ENCODE data around the gene FERMT1.

FERMT1 gene

DNA sequence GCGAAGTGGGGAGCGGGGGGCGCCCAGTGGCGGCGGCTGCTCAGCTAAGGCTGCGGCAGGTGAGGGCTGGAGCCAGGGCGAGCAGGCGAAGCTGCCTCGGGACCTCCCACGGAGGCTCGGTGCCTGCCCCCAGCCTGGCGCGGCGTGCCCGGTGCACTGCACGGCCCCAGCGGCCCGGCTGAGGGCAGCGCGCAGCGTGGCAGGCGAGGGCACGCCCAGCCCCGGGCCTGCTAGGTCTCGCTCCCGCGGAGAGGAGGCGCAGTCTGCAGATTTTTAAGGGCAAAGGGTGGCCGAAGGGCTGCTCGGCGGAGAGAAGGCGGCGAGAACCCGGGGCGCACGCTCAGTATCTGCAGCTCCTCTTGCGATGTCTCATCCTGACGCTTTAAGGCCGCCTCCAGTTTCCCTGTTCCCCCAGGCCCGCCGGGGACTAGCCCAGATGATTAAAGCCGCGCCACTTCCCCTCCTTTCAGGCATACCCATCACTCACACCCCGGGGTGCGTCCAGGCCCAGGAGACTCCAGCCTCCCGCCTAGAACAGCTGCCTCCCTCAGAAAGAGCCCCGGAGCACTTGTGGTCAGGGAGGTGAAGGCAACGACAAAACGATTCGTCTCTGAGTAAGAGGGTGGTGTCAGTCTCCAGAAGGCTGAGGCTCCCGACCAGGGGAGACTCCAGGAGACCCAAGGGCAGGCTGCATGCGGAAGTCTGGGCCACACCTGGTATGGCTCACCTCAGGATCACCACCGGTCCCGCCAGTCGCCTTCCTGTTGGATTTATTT lies at the start of gene FERMT1:
FERMT1 (minus strand) TSS at position 158 of the 776 bp plus-strand sequence. CDS start 3,476 bp downstream, outside the sequence.
- peak in 24 of 51 donors; percentile 6 to 54 (median 24) for DNase-seq

DNA sequence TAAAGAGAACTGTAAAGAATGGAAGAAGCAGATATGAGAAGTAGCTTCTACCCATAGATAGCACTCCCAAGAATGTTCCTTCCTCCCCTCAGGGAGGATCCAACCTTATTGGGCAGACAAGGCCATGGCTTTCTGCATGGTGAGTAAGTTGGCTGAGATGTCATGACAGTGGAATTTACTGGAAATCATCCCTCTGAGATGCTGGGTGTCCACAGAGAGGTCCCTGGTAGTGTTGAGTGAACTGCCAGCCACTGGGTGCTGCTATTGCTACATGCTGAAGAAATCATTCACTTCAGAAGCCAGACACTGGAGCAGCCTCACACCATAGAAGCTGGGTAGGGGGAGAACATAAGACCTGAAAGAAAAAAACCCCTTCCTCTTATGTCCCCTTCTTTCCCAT lies 46.4 kb upstream of the FERMT1 start:
- DNase-seq = no peak

DNA sequence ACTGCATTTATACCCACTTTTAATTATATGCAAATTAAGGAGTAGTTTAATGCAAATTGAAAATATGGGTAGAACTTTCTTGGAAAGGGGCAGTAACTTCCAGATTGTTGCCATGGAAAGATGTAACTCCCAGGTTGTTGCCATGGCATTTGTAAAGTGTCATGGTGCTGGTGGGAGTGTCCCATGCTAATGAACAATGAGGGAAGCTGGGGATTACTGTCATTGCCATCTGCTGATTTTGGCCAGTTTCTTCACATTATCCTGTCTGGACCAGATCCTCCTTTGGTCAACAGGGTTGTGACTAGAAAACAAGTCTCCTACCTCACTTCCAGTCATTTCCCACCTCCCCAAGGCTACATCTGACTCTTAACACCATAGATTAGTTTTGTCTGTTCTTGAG lies 45.4 kb upstream of the FERMT1 start:
- no peak for DNase-seq

DNA sequence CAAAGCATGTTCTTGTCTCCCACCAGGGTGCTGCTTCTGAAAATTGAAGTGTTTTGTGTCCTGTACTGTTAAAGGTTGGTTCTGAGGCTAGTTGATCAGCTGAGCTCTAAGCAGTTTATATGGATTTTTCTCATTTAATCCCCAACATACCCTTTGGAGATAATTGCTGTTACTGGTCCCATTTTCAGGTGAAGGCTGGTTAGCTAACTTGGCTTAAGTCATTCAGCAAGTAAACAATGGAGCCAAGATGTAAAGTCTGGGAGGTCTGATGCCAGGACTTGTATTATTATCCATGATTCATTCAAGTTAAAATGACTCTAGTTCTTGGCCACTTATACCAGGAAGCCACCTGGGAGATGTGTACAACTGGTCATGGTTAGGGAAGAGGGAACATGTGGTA lies 42.5 kb upstream of the FERMT1 start:
- DNase-seq = no peak

- peak in 6 of 51 donors; percentile 4 to 24 (median 6) for DNase-seq
Observed at GRCh38 chr20:6164421-6165341, 41.9 kb upstream of the FERMT1 start.

- DNase-seq = no peak
Observed at GRCh38 chr20:6160736-6161135, 37.9 kb upstream of the FERMT1 start.

GRCh38 chr20:6157345-6157744 lies 34.5 kb upstream of the FERMT1 start:
- no peak for DNase-seq

GRCh38 chr20:6152777-6153176 lies 29.9 kb upstream of the FERMT1 start:
- no peak for DNase-seq

DNA sequence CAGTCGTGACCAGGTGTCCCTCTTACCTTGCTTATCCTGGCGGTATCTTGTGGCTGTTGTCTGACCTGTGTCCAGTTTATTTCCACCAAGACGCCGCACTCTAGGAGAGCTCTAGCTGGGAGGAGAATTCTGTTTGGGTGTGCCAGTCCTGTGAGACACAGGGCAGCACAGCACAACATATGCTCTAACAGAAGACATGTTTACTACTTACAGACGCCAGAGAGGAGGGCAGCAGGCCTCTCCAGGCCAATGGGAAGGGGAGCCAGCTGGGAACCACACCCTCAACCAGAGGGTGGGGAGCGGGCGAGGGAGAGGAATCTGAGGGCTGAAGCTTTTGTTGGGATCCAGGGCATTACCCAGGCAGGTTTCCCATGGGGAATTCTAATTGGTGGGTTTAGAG lies 25.2 kb upstream of the FERMT1 start:
- no peak for DNase-seq

DNA sequence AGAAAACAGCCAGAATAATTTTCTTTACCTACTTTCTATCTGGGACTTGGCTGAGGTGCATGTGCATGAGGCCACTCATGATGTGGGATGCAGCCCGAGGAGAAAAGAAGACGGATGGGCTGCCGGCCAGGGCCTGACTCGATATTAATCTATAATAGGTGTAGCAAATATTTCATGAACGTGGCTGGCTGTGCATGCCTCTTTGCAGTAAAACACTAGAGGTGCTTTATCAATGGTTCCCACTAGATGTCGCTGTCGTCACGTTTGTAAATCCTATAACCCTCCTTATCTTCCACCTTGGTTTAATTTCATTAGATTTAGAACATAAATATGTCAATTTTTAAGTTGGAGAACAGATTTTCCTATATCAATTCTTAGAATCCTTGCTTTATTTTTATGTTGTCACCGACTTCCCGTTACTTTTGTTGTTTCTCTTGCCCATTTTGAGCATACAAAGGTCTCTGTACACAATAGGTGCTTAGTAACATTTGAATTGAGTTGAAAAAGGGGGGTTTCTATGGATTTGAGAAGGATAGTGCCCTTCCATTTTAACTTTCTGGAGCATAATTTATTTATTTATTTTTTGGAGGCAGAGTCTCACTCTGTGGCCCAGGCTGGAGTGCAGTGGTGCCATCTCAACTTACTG lies 19.6 kb upstream of the FERMT1 start:
- peak in 23 of 51 donors; percentile 4 to 61 (median 34) for DNase-seq

GRCh38 chr20:6140947-6141346 lies 18.1 kb upstream of the FERMT1 start:
- no peak for DNase-seq

GRCh38 chr20:6135347-6135746 lies 12.5 kb upstream of the FERMT1 start:
- DNase-seq = no peak

- DNase-seq = no peak
Observed at GRCh38 chr20:6134592-6134991, 11.8 kb upstream of the FERMT1 start.

DNA sequence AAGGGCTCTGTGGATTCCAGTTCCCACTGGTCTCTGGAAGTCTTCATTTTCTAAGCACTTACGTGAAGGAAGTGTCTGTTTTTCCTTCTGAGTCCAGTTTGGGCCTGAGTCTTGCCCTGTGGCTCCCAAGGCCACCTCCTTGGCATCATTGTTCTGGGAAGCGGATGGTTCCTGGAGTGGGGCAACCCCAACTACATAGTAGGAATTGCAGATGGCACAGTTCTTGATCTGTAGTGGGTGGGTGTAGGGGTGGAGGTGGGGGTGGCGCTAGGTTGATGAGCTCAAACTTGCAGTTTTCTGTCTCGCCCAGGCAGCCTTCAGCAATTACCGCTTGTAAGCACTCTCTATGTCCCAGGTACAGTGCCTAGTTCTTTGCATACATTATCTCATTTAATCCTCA lies 7.2 kb upstream of the FERMT1 start:
- DNase-seq = no peak

DNA sequence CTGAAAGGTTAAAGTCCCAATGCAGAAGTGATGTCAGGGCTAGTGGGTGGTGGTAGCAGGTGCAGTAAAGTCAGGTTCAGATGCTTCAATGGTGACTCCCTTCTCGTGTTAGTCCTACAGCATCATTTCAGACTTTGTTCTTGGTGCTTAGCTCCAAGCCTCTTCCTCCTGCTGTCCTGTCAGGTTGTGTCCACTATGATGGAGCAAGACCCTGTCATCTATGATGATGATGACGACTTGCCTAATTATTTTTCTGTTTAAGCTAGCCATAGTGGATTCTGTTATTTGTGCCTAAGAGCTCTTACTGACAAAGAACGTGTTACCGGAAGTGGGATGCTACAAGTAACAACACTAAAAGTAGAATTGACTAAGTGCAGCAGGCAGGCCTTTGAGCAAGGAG lies 5.0 kb upstream of the FERMT1 start:
- DNase-seq = no peak

GRCh38 chr20:6126846-6127245 lies 4.0 kb upstream of the FERMT1 start:
- DNase-seq = no peak

DNA sequence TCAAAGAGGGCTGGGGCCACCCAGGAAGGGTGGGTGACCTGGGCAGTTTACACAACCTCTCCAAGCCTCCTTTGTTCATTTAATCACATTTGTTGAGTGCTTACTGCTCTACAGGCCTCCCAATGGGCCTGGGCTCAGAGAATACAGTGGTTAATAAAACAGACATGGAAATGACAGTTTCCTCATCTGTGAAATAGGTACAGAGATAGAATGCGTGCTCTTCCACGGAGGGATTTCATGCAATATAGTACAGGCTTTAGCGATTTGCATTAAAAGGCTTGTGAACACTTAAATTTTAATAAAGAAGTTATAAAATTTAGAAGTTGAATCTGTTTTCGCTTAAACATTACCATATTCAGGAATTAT lies 802 bp upstream of the FERMT1 start:
- no peak for DNase-seq

- DNase-seq = no peak
Observed at GRCh38 chr20:6122111-6122872, 538 bp downstream of the FERMT1 start.

- no peak for DNase-seq
Observed at GRCh38 chr20:6121504-6121903, 1.3 kb downstream of the FERMT1 start.

- DNase-seq = no peak
Observed at GRCh38 chr20:6120491-6120988, 2.3 kb downstream of the FERMT1 start.

GRCh38 chr20:6116758-6117157 lies 6.1 kb downstream of the FERMT1 start:
- no peak for DNase-seq

Data from hypothalamus (tissue), 51 donors.